ENCODE measurements around the gene ZCCHC14. TPM values are rescaled to one million over a fixed set of nuclear protein-coding genes. Genes with fewer than 3 reads are reported as not detected.

The ZCCHC14 gene
- total and polyA plus RNA-seq, 2 of the 13 experiments (the other 11 are each of a cell fraction or from before 2014, with no cell fraction given) = 12.4 to 12.5 TPM

GRCh38 chr16:87412996-87413421 is 79.8 kb downstream of the ZCCHC14 start:
- peaks cover 50 to 80% of the 10 kb centered on the region in 2 experiments for H3K36me3 ChIP-seq (replicated peaks in 1 of 2; ENCODE audit: control insufficient read depth in 1 of 2, insufficient read depth in 2 of 2, low read length in 2 of 2)
- no peaks in the 10 kb centered on the region for H3K9me3 ChIP-seq (ENCODE audit: low read length)
- H3K27ac ChIP-seq (ENCODE audit: extremely low read length, insufficient read depth, low read length) = no peak overlapping the region
- CTCF ChIA-PET (ENCODE audit: low intra/inter-chr PET ratio, low total read pairs) = no interaction called here
- H3K4me3 ChIP-seq (replicated peaks in 1 of 3; ENCODE audit: insufficient read depth in 1 of 3, low read depth in 2 of 3, low read length in 3 of 3) = no peak overlapping the region
- no peak overlapping the region for H3K4me2 ChIP-seq (ENCODE audit: low read depth, low read length)
- POLR2A ChIA-PET = no interaction called here
- 96% methylated on average over 19 of the region's 27 CpGs for WGBS (ENCODE audit: low lambda C conversion rate)
- no peaks in the 10 kb centered on the region for H4K20me1 ChIP-seq (ENCODE audit: insufficient read depth, low read length)
- ATAC-seq = no peak
- no peak overlapping the region for H3K9ac ChIP-seq (ENCODE audit: insufficient read depth, low read depth, low read length)
- no TSS peak for BruUV-seq (replicated peaks)
- FAIRE-seq = no peak
- in situ Hi-C loops (cut with HindIII; ENCODE audit: extremely low pct_ligation_motif_present, low pct_unique_long_range_greater_than_20kb) = no loop called here
- DNase-seq (ENCODE audit: low spot score) = no peak
- H2AFZ ChIP-seq (ENCODE audit: low read length) = no peak overlapping the region
- no peaks in the 10 kb centered on the region for H3K27me3 ChIP-seq (ENCODE audit: control insufficient read depth in 1 of 2, insufficient read depth in 2 of 2, low read length in 2 of 2)
- intact Hi-C loops (cut with micrococcal nuclease; ENCODE audit: unreplicated experiment) = no loop called here
- H3K4me1 ChIP-seq (ENCODE audit: insufficient read depth, low read length) = no peaks in the 10 kb centered on the region
- H3K79me2 ChIP-seq (ENCODE audit: insufficient read depth, low read length) = no peaks in the 10 kb centered on the region
- TF ChIP-seq ARID3A (IDR thresholded peaks at IDR 0.05; ENCODE audit: low read depth, low read length) (no peak), AHDC1 (CRISPR knock-in tag; IDR thresholded peaks at IDR 0.05; ENCODE audit: borderline replicate concordance) (no peak), NFKBIZ (CRISPR knock-in tag; IDR thresholded peaks at IDR 0.05) (no peak), ZSCAN31 (CRISPR knock-in tag; IDR thresholded peaks at IDR 0.05; ENCODE audit: low read depth) (no peak), PAWR (CRISPR knock-in tag; IDR thresholded peaks at IDR 0.05; ENCODE audit: borderline replicate concordance) (no peak), LBX2 (CRISPR knock-in tag; IDR thresholded peaks at IDR 0.05; ENCODE audit: borderline replicate concordance) (no peak), TFE3 (CRISPR knock-in tag; IDR thresholded peaks at IDR 0.05) (no peak), GRHL1 (CRISPR knock-in tag; conservative IDR thresholded peaks at IDR 0.05) (no peak), ZBTB4 (CRISPR knock-in tag; IDR thresholded peaks at IDR 0.05; ENCODE audit: borderline replicate concordance) (no peak)

Measured in HepG2 (cell line).